ENCODE measurements around the gene PLXDC1. TPM values are rescaled to one million over a fixed set of nuclear protein-coding genes. Genes with fewer than 3 reads are reported as not detected.

The PLXDC1 gene
- total RNA-seq, 1 experiment from 2014 or later = not detected

DNA sequence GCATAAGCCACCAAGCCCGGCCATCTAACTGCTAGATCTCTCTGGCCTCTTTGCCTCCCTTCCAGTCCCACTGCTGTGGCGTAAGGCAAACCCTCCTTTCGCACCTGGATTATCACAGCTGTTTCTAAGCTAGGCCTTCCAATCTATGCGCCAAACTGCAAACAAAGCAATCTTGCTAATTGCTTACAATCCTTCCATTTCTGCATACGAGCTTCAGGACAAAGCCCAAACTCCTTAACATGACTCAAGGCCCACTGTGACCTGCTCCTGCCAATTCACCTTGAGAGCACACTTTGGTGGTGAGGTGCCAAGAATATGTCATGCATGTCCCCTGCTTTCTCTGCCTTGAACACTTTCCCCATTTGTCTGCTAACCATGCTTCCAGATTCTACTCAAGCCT lies 20.5 kb upstream of the PLXDC1 start:
- no peaks in the 10 kb centered on the region for H3K9me3 ChIP-seq (ENCODE audit: control insufficient read depth, insufficient read depth, low read depth, low read length)
- CTCF ChIA-PET = no interaction called here
- TF ChIP-seq, protein P1, sequence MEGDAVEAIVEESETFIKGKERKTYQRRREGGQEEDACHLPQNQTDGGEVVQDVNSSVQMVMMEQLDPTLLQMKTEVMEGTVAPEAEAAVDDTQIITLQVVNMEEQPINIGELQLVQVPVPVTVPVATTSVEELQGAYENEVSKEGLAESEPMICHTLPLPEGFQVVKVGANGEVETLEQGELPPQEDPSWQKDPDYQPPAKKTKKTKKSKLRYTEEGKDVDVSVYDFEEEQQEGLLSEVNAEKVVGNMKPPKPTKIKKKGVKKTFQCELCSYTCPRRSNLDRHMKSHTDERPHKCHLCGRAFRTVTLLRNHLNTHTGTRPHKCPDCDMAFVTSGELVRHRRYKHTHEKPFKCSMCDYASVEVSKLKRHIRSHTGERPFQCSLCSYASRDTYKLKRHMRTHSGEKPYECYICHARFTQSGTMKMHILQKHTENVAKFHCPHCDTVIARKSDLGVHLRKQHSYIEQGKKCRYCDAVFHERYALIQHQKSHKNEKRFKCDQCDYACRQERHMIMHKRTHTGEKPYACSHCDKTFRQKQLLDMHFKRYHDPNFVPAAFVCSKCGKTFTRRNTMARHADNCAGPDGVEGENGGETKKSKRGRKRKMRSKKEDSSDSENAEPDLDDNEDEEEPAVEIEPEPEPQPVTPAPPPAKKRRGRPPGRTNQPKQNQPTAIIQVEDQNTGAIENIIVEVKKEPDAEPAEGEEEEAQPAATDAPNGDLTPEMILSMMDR (IDR thresholded peaks at IDR 0.05) = no peak
- in situ Hi-C loops (cut with HindIII; ENCODE audit: low pct_unique_long_range_greater_than_20kb, low sequenced_read_pairs) (no loop called here), intact Hi-C loops (cut with micrococcal nuclease; ENCODE audit: unreplicated experiment) (no loop called here)
- no peaks in the 10 kb centered on the region for H3K36me3 ChIP-seq (ENCODE audit: control insufficient read depth, insufficient read depth, low read length)
- no TSS peak for BruUV-seq (replicated peaks)
- DNase-seq (ENCODE audit: low read depth, low spot score) (no peak), ATAC-seq (no peak)
- H3K27me3 ChIP-seq (ENCODE audit: control insufficient read depth, insufficient read depth, low read length) = no peaks in the 10 kb centered on the region
- H3K27ac ChIP-seq (ENCODE audit: low read length) = no peak overlapping the region
- POLR2A ChIA-PET = no interaction called here
- peaks cover 3% of the 10 kb centered on the region; the same call in 1 of the 2 replicates for H3K4me1 ChIP-seq (ENCODE audit: control insufficient read depth, insufficient read depth, low read length)
- H3K4me3 ChIP-seq (ENCODE audit: low read depth in 2 of 2, low read length in 2 of 2) = no peak overlapping the region

DNA sequence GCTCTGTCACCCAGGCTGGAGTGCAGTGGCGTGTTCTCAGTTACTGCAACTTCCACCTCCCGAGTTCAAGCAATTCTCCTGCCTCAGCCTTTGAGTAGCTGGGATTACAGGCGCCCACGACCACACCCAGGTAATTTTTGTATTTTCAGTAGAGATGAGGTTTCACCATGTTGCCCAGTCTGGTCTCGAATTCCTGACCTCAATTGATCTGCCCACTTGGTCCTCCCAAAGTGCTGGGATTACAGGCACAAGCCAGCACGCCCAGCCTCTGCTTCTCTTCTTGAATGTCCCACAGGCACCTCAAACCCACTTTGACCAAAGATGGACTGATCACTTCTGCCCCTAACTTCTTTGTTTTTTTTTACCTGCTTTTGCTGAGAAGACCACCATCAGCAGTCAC lies 19.1 kb upstream of the PLXDC1 start:
- Histone ChIP-seq H3K9me3 (ENCODE audit: control insufficient read depth, insufficient read depth, low read depth, low read length) (no peaks in the 10 kb centered on the region), H3K4me1 (ENCODE audit: control insufficient read depth, insufficient read depth, low read length) (no peaks in the 10 kb centered on the region; the same call in 1 of the 2 replicates), H3K4me3 (ENCODE audit: low read depth in 2 of 2, low read length in 2 of 2) (no peak overlapping the region), H3K36me3 (ENCODE audit: control insufficient read depth, insufficient read depth, low read length) (no peaks in the 10 kb centered on the region), H3K27ac (ENCODE audit: low read length) (no peak overlapping the region), H3K27me3 (ENCODE audit: control insufficient read depth, insufficient read depth, low read length) (no peaks in the 10 kb centered on the region)
- CTCF ChIA-PET = interaction anchor here (0.6 kb wide), 1 partner anchor 258 kb away, joined by 4 read pairs; no protein-coding TSS in a partner anchor
- ATAC-seq = no peak
- in situ Hi-C loops (cut with HindIII; ENCODE audit: low pct_unique_long_range_greater_than_20kb, low sequenced_read_pairs) = no loop called here
- DNase-seq (ENCODE audit: low read depth, low spot score) = no peak
- BruUV-seq (replicated peaks) = no TSS peak
- intact Hi-C loops (cut with micrococcal nuclease; ENCODE audit: unreplicated experiment) = no loop called here
- POLR2A ChIA-PET = no interaction called here
- TF ChIP-seq, protein P1 (IDR thresholded peaks at IDR 0.05) = no peak
- TF ChIP-seq, protein P2, sequence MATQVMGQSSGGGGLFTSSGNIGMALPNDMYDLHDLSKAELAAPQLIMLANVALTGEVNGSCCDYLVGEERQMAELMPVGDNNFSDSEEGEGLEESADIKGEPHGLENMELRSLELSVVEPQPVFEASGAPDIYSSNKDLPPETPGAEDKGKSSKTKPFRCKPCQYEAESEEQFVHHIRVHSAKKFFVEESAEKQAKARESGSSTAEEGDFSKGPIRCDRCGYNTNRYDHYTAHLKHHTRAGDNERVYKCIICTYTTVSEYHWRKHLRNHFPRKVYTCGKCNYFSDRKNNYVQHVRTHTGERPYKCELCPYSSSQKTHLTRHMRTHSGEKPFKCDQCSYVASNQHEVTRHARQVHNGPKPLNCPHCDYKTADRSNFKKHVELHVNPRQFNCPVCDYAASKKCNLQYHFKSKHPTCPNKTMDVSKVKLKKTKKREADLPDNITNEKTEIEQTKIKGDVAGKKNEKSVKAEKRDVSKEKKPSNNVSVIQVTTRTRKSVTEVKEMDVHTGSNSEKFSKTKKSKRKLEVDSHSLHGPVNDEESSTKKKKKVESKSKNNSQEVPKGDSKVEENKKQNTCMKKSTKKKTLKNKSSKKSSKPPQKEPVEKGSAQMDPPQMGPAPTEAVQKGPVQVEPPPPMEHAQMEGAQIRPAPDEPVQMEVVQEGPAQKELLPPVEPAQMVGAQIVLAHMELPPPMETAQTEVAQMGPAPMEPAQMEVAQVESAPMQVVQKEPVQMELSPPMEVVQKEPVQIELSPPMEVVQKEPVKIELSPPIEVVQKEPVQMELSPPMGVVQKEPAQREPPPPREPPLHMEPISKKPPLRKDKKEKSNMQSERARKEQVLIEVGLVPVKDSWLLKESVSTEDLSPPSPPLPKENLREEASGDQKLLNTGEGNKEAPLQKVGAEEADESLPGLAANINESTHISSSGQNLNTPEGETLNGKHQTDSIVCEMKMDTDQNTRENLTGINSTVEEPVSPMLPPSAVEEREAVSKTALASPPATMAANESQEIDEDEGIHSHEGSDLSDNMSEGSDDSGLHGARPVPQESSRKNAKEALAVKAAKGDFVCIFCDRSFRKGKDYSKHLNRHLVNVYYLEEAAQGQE (IDR thresholded peaks at IDR 0.05; ENCODE audit: insufficient read depth in 1 of 2, low read depth in 2 of 2, low read length in 1 of 2) = no peak
- TF ChIP-seq TCF7L2 (IDR thresholded peaks at IDR 0.05; ENCODE audit: low read depth, low read length) (no peak), POLR2AphosphoS5 (IDR thresholded peaks at IDR 0.05; ENCODE audit: low read depth, low read length) (no peak), SIN3A (IDR thresholded peaks at IDR 0.05; ENCODE audit: borderline replicate concordance, insufficient read depth, low read depth, low read length) (no peak)

Data from Panc1 (cell line).